HG02970 (cell line): ENCODE results near the gene PIK3R2.
"Not testable (repeated sequence)": the region's sequence is repeated elsewhere in the genome, so short reads cannot be mapped to it uniquely, and the experiment has no call there.

Source experiments
- ATAC-seq: cut with Tn5 transposase; IDR thresholded peaks from one replicate; pipeline ENCODE4 v1.9.1; 2021; ENCODE audit warnings: mild to moderate bottlenecking, moderate library complexity, moderate number of reproducible peaks; ENCODE audit not compliant: unreplicated experiment, low FRiP score

PIK3R2 gene

DNA sequence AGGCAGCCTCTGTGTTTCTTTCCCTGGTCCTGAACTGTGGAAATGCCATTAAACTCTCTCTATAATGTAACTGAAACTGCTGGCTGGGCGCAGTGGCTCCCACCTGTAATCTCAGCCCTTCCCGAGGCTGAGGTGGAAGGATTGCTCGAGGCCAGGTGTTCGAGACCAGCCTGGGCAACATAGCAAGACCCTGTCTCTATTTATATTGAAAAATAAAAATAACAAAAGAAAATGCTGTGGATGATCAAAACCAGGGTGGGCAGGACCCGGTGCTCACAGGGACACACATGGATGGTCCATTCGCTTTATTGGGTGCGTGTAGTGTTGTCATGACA is 43.5 kb downstream of the PIK3R2 start:
- no peak for ATAC-seq

DNA sequence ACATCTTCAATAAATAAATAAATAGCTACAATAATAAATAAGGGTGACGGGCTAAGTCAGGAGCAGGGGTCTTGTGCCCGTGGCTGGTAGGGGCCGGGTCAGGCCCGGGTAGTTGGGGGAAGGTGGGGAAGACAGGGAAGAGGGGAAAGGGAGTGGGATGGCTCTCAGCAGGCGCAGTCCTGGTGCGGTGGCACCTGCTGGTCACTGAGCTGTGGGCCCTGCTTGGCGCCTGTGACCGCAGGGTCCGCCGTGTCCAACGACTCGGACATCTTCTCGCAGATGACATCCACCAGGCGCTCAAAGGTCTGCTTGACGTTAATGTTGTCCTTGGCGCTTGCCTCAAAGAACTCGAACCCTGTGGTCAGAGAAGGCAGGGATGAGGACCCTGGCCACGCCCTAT is 44.3 kb downstream of the PIK3R2 start:
- ATAC-seq = no peak

DNA sequence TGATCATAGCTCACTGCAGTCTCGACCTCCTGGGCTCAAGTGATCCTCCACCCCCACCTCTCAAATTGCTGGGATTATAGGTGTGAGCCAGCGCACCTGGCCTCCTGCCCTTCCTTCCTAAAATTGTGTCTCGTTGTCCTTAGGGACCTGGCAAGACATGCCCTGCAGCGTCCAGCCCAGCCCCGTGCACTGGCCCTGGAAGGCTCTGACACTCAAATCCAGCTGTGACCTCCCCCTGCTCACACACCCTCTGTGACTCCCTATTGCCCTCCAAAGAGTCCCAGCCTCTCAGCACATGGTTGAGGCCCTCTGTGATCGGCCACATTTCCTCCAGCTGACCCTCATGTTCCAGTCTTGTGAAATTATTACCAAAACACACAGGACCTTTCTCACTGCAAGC is 45.0 kb downstream of the PIK3R2 start:
- no peak for ATAC-seq

DNA sequence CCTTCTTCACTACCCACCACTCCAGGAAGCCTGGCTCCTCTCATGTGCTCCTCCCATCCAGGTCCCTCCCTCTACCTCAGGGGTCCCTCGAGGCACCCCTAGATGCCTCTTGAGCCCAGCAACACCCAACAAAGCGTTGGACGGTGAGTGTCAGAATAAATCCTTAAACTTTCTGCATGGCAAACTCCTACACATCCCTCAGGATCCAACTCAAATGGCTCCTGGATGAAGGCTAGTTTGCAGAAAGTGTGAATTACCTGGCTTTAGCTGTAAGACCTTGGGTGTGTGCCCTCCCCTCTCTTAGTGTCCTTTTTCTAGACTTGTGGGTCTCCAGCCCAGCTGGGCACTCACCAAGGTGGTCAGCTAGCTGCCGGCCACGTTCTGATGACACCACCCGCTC is 45.4 kb downstream of the PIK3R2 start:
- ATAC-seq = no peak

DNA sequence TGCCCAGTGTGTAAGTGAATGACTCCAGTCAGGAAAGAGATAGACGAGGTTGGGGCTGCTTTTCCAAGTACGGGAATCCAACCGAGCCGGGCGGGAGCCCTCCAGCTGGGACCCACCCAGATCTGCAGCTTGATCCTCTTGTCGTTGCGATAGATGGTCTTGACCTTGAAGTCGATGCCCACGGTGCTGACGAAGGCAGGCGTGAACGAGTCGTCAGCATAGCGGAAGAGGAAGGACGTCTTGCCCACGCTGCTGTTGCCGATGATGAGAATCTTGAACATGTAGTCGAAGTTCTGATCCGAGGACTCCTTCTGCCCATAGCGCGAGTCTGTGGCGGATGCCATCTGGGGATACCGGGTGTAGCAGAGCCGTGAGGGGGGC is 49.4 kb downstream of the PIK3R2 start:
- ATAC-seq = no peak

DNA sequence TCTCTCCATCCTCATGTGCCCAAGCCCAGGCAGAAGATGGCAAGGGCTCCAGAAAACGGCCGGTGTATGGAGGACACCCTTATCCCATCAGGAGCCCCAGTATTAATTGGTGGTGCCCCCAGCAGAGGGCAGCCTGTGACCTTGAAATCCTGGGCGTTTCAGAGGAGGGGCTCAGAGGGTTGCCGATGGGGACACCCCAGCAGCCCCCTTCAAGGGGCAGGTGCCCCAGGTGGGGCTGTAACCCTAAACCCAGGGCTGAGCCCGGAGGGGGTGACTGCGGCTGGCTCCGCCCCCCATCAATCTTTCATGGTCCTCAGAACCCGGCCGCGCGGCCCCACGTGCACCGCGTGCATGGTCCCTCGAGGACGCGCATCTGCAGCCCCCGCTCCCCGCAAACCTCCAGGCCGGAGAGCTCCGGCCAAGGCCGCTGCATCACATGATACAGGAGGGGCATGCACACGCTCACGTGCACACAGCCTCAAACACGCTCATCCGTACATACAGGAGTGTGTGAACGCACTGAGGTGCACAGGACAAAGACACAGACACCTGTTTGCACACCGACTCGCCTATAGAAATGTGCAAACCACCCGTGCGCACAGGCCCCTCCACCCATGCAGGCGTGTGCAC is 49.9 kb downstream of the PIK3R2 start:
- ATAC-seq = no peak

DNA sequence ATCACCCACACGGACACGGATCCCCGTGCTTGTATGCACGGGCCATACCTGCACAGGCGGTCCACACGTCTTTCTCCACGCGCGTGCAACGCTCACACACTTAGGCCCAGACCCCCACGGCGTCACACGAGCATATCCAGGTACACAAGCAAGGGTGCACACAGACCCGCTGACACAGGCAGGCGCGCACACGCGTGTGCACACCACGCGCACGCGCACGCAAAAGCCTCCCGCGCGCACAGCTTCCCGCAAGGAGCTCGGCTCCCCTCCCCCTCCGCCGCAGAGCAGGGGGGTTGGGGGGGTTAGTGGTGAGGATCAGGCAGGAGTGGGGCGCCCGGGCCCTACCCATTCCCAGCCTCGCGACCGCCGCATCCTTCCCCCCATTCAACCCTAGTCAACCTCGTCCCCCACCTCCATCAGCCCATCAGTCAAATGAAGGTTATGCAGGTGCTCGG is 50.5 kb downstream of the PIK3R2 start:
- no peak for ATAC-seq

DNA sequence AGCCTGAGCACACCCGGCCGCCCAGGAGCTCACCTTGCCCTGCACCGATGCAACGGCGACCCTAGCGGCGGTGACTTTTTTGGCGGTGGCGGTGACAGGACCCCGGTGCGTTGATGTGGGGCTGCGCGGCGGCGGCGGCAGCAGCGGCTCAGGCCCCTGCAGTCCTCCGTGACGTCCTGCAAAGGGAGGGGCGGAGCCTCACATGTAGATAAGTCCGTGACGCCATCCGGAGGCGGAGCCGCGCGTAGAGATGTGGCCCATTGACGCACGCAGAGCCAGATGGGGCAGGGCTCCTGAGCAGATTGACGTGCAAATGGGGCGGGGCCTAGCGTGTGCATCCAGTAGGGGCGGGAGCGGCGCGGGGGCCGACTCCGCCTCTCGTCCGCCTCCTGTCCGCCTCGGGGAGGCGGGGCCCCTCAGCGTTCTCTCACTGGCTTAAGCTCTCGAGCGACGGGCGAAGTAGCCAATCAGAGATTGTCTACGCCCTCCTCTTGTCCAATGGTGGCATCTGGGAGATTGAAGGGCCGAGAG is 51.0 kb downstream of the PIK3R2 start, which contains the start of gene RAB3A:
Gene RAB3A (minus strand): TSS at position 180 of the 531 bp plus-strand sequence. CDS start 1,302 bp downstream, outside the sequence.
- peak; percentile 93 for ATAC-seq

DNA sequence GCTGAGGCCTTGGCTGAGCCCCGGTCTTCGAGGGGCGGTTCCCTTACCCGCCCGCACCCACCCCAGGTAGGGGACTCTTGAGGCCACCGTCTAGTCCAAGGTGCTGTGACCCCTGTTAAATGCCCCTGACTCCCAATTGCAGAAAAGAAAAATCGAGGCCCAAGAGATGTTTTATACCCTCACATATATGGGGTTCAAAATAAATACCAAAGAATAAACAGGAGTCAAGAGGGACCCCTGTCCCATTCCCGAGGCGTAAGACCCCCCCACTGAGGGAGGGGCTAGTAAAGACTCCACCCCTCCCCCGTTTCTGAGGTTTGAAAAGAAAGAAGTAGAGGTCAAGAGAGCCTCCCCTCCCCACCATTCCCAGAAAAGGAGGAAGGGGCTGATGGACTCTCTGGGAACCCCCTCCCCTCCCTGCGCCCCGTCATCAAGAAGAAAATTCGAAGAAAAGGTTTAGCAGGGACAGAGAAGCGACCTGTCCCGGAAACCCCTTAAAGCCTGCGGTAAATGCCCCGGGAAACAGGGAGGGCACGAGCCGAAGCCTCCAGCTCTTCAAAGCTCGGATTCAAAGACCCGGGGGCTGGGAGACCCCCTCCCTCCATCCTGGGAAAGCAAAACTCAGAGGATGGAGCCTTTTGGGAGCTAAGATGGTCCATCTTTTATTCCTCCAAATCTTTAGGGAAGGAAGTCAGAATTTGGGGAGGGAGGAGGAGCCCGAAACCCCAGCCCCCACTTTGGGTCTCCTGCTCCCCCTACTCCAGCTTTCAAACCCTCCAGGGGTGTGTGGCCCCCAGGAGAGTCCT is 51.6 kb downstream of the PIK3R2 start:
- peak; percentile 3 for ATAC-seq

DNA sequence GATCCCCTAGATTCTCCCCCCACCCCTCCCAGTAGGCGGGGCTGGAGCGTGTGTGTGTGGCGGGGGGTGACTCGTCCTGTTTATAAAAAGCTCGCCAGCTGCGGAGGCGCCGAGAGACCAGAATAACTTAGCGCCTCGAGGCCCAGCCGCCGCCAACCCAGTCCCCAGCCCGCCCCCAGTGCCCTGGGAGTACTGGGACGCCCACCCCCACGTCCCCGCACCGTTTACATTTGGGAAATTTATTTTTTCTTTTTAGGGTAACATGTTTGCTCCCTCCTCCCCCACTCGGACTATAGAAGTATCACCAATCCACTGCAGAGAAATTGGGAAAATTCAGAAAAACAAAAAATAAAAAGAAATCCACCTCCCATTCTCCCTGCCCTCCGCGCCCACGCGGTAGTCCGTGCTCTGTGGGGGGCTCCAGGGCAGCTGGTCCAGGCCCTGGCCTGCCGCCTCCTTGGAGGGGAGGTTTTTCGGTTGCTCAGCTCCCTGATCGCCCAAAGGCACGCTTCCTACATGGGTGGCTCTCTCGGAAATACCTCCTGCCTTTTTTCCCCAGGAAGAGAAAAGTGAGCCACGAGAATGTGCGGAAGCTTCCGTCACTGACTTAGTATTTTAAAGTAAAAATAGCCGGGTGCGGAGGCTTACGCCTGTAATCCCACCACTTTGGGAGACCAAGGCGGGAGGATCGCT is 52.4 kb downstream of the PIK3R2 start:
- ATAC-seq = no peak

DNA sequence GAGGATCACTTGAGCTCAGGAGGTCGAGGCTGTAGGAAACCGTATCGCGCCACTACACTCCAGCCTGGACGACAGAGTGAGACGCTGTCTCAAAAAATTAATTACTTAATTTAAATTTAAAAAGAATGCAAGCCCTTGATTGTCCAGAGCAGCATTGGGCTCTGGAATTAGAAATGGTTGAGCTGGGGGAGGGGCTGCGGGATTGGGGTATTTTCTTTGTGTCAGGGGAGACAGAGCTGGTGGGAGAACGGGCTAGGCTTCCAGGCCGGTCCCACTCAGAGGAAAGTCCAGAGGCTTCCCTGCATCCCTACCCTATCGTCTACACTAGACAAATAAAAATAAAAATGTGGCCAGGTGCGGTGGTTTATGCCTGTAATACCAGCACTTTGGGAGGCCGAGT is 53.1 kb downstream of the PIK3R2 start:
- ATAC-seq = no peak

DNA sequence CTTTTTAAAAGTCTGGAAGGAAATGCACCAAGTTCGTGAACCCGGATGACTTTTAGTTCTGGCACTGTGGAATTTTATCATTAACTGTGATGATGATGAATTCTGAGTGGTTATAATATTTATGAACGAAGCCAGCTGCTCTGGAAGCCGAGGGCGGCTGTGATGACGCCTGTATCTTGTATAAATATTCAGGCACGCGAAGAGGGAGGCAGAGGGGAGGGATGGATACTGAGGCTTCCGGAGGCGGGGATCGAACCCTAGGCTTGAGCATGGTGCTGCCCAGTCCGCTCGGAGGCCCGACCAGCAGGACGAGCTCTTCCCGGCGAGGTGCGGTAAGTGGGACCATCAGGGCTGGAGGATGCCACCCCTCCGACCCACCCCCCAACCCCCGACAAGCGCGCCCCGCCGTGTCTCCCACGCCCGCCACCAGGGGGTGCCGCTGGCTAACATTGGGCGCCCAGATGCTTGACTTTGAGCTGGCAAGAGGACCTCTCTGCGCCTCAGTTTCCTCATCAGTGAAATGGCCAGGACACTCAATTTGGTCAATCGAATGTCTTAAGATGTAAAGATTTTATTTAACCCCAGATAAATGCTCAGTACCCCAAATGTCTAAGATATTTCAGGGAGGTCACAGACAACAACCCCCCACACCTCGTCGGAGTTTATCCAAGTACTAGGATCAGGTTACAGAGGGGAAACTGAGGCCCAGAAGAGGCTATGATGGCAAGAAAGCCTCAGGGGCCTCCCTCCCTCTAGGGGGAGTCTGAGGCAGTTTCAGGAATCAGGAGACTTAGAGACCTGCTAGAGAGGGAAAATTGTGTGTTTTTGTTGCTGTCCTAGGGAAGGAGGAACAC is 55.4 kb downstream of the PIK3R2 start:
- ATAC-seq = no peak

DNA sequence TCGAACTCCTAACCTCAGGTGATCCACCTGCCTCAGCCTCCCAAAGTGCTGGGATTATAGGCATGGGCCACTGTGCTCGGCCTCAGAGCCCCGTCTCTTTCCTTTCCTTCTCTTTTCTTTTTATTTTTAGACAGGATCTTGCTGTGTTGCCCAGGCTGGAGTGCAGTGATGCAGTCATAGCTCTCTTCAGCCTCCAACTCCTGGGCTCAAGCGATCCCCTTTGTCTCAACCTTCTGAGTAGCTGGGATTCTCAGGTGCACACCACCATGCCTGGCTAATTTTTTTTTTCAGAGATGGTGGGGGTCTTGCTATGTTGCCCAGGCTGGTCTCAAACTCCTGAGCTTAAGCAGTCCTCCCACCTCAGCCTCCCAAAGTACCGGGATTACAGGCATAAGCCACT is 56.9 kb downstream of the PIK3R2 start:
- ATAC-seq = not testable (repeated sequence)

DNA sequence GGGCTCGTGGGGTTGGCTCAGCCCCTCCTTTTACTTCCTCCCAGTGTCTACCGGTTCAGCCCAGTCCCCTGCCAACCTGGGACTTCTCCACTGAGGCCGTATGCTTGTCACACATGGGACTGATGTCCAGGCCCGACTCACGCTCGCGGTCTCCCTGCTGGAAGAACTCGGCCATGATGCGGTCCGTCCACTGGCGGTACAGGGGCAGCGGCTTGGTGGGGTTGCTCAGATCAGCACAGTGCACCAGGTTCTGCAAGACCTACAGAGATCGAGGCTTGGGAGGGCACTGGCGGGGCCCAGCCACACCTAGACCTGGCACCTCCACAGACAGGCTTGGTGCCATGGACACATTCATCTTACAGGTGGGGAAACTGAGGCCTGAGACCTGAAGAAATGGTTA is 58.7 kb downstream of the PIK3R2 start:
- ATAC-seq = no peak

DNA sequence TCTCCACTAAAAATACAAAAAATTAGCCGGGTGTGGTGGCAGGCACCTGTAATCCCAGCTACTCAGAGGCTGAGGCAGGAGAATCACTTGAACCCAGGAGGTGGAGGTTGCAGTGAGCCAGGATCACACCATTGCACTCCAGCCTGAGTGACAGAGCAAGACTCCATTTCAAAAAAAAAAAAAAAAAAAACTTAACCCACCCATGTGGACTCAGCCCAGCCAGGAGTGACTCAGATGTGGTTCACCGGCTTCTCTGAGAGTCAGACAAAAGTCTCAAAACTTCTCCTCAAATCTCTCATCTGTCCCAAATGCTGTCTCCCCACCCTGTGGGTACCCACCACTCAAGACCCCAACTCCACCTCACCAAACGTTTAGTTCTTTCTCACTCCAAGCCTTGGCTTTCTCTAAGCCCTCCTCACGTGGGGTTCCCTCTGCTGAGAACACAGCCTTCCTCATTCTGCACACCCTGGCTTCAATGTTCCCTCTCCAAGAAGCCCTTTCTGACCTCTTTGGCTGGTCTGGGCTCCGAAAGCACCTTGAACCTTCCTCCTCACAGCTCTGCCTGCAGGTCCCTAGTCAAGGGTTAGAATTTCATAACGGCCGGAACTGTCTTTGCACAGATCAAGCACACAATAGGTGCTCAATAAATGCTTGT is 61.9 kb downstream of the PIK3R2 start:
- ATAC-seq = no peak

DNA sequence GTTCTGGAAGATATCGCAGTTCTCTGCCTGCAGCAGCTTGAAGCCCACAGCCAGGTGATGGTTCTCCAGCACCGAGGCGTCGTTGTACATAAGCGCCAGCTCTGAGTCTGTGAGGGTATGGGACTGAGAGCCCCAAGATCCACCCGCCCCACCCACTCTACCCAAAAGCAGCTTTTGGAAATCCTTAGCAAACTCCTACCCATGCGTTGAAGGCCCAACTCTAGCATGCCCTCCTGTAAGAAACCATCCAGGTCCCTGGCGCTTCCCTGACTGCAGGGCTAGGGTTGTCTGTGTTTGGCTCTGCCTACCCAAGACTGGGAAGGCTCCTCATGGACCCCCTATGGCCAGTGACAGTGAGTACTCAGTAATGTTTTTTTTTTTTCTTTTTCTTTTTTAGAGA is 63.8 kb downstream of the PIK3R2 start:
- ATAC-seq = no peak

DNA sequence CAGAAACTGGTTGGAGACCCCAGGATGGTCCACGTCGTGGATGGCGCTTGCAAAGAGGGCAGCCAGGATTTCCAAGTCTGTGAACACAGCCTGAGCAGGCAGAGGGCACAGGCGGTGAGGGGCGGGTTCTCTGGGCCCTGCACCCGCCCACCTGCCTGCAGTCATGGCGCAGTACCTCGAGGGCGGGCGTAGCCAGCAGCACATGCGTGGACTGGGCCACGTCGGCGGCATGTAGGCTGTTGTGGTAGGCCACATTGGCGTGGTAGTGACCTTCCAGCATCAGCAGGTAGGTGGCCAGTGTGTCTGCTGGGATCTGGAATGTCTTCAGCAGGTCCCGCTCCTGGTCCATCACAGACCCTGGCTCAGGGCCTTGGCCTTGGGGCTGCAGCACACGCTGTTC is 65.2 kb downstream of the PIK3R2 start:
- ATAC-seq = no peak

DNA sequence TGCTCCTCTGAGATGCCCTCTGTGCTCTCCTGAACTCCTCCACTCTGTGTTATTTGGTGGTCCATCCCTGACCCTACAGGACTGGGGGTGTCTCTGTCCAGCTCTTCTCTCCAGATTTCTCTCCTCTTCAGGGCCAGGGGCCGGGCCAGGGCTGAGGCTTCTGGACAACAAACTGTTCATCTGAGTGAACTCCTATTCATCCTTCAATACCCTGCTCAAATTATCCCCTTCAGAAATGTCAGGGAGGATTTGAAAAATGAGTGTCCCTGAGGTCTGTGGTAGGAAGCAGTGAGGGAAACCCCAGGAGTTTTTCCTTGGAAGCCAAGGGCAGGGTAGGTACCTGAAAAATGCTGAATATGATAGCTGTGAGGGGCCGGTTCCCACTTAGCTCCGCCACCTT is 65.6 kb downstream of the PIK3R2 start:
- no peak for ATAC-seq
